CD1c-positive myeloid dendritic cell (primary cell): ENCODE measurements around the gene ATP5PF.
"Not testable (repeated sequence)": the region's sequence is repeated elsewhere in the genome, so short reads cannot be mapped to it uniquely, and the experiment has no call there.

Source experiments
- DNase-seq: peaks from one replicate; pipeline ENCODE4 v3.0.0-alpha.2; 2016; ENCODE audit errors: extremely low spot score

Gene ATP5PF

DNA sequence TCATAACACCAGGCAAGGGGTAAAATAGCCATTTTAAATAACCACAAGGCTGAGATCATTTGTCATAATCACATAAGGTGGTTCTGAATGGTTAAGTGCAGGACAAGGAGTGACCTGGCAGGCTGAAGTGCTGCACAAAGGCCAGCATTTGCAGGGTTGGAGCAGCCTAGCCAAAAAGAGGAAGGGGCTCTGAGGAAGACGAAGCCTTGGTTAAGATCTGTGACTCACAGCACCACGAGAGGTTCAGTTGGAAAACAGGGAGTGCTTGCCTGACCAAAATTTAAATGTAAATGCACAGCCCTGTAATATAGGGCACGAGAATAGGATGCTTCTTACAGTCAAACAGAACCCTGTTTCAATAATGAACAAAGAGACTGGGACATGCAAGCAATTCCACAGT is 12.1 kb downstream of the ATP5PF start:
- peak; percentile 53 for DNase-seq

DNA sequence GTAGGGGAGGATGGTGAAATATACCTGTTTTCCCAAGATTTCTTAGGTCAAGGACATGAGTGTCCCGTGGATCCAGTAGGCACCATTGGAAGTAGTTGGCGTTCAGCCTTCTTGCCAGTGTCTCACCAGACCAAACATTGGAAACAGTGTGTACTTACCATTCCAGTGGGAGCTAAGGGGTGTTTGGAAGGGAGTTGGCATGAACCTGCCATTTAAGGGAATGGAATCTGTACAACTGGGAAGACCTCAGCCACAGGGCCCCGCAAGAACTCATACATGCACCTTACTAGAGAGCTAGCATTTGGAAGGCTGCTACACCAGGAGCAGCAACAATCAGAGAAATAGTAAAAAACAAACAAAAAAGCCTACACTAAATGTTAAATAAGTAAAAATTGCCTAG is 12.7 kb downstream of the ATP5PF start:
- DNase-seq = no peak

DNA sequence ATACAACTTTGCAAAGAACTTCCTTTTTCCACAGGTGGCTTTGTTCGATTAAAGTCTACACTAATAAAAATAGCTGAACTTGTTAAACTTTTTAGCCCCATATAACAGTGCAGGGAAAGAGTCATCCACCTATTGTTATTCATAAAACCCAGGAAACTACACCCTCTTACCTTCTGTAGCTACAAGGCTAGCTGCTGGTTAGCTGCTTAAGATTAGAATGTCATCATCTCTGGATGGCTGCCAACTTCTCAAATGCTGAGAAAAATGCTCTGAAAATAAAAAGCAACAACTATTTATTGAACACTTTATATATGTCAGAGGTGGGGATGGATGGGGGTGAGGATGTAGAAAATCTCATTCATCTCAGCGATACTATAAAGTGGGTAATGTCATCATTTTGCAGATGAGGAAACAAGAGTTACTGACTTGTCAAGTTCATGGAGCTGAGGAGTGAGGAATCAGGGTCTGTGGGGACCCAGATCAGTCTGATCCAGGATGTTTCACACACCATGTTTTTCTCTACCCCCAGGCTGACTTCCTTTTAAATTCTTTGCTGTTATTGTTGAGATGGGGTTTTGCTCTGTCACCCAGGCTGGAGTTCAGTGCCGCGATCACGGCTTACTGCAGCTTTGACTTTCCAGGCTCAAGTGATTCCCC is 17.1 kb downstream of the ATP5PF start:
- peak; percentile 6 for DNase-seq

GRCh38 chr21:25714066-25714465 is 20.6 kb downstream of the ATP5PF start:
- not testable (repeated sequence) for DNase-seq

GRCh38 chr21:25710550-25710949 is 24.2 kb downstream of the ATP5PF start:
- DNase-seq = no peak

DNA sequence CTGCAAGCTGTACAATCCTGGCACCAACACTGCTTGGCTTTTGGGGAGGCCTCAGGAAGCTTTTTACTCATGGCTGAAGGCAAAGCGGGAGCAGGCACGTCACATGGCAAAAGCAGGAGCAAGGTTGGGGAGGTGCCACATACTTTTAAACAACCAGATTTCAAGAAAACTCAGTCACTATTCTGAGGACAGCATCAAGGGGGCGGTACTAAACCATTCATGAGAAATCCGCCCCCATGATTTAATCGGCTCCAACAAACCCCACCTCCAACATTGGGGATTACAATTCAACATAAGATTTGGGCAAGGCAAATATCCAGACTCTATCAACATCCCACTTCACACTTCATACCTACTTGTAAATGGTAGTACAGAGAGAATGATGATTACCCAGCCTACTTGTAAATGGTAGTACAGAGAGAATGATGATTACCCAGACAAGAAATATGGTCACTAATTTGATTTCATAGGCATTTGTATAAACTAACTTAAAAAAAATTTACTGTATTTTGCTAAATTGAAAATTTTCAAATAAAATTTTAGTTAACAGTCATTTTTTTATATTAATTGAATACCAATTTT is 24.9 kb downstream of the ATP5PF start:
- no peak for DNase-seq

- DNase-seq = peak; percentile 66
Measured at GRCh38 chr21:25708467-25709065, 26.1 kb downstream of the ATP5PF start.

DNA sequence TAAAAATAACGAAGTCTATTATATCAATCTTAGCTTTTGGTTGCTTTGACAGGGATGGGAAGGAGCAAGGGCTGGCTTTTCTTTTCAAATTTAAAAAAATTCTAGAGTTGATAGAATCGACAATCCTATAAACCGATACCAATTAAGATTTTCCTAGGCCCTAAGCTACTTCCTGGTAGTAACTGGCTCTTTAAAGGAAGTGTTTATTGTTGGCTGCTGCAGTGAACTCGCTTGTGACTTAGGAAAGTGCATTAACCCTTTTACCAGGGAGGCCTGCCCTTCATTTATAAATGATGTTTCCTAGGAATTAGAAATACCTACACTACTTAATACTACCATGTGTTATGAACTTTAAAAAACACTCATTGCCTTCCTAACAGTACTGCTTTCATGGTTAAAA is 33.2 kb downstream of the ATP5PF start:
- DNase-seq = no peak

DNA sequence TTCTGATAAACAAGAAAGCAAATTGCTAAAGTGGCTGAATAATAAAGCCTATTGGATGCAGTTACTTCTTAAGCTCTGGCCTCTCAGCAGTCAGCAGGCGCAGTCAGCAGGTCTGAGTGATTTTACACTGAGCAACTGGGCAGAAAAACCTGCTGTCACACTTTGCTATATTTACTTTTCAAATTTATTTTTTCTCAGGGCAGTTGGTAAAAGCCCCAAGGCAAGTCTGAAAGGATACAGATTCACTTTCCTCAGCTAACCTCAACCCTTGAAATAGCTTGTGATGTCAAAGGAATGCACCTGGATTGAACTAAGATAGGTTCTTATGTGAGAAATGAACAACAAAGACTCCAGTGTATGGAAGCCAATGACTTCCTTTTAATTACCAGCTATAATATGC is 34.0 kb downstream of the ATP5PF start:
- no peak for DNase-seq

- DNase-seq = not testable (repeated sequence)
Measured at GRCh38 chr21:25695461-25695860, 39.2 kb downstream of the ATP5PF start.

GRCh38 chr21:25691976-25692375 is 42.7 kb downstream of the ATP5PF start:
- DNase-seq = no peak

GRCh38 chr21:25689226-25689625 is 45.5 kb downstream of the ATP5PF start:
- DNase-seq = no peak

DNA sequence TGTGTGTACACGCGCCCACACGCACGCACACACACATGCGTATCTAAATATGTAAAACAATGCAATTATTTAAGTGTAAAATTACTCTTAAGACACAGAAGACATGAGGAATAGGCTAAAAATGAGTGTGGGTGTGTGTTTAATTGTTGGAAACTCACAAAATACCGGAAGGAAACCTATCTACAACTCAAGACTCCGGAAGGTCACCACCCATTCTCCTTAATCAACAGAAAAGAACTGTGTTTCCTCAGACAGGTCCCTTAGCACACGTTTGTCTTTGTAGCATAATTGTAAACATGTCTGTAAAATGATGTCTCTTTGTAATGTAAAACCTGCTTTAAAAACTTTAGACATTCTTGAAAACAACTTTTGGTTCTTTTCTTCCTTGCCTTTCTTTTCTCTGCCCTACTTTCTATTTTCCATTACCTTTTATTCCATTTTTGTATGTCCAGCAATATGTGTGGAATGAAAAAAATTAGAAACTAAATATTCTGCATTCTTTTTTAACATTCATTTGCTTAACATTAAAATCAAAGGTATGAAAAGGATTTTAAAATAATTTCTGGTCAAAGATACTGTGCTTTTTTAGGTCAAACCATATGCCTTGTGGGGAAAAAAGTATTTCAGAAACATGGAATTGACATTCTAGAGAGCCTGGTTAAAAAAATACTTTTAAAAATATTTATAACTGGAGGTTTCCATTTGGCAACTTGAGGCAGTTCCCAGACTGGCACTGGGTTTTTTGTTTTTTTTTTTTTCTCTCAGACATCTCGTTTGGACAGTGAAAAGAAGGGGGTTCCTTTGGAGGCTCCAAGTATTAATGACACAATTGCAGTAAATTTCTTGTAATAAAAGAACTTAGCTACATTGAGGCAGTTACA is 46.2 kb downstream of the ATP5PF start:
- DNase-seq = no peak

DNA sequence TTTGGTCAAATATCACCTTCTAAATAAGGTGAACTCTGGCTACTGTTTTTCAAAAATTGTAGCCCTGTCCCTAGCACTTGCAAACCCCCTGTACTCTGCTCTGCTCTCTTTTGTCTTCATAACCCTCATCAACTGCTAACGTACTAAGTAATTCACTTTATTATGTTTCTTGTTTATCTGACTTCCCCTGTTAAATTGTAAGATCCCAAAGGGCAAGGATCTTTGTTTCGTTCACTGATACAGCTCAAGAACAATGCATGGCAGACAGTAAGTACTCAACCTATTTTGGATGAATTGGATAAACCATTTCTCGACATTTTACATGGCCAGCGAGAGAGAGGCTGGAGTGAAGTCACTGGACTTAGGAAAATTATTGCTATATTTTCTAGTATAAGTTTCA is 46.9 kb downstream of the ATP5PF start:
- no peak for DNase-seq

DNA sequence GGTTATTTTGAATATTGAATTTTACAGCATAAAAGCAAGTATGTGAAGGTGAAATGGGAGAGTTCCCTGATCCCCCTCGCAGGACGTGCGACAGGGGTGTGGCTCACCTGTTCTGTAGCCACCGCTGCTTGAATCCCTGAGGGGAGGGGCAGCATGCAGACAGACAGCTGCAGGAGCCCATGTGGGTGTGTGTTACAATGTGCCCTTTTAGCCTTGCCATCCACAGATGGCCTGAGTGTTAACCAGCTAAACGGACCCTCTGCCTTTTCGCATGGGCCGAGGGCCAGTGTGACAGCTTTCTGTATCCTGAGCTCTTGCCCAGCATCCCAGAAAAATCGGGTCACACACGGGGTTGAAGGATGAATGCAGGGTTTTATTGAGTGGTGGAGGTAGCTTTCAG is 52.3 kb downstream of the ATP5PF start:
- DNase-seq = no peak

DNA sequence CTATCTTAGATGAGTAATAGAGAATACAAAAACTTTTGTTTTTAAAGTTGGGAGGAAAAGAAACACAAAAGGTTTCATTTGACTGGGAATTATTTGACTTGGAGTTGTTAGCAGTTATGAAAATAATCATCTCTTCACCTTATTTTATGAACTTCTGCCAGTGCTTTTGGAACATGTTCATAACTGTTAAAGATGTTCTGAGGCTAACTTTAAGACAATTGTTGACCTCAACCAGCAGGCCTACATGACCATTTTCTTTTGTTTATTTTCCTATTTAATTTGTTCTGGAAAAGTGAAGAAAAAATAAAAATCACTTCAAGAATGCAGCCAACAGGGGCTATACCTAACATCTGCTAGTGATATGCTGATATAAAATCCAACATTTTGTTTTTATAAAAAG is 58.3 kb downstream of the ATP5PF start:
- no peak for DNase-seq
